ENCODE data around the gene ADAT1.

DNA sequence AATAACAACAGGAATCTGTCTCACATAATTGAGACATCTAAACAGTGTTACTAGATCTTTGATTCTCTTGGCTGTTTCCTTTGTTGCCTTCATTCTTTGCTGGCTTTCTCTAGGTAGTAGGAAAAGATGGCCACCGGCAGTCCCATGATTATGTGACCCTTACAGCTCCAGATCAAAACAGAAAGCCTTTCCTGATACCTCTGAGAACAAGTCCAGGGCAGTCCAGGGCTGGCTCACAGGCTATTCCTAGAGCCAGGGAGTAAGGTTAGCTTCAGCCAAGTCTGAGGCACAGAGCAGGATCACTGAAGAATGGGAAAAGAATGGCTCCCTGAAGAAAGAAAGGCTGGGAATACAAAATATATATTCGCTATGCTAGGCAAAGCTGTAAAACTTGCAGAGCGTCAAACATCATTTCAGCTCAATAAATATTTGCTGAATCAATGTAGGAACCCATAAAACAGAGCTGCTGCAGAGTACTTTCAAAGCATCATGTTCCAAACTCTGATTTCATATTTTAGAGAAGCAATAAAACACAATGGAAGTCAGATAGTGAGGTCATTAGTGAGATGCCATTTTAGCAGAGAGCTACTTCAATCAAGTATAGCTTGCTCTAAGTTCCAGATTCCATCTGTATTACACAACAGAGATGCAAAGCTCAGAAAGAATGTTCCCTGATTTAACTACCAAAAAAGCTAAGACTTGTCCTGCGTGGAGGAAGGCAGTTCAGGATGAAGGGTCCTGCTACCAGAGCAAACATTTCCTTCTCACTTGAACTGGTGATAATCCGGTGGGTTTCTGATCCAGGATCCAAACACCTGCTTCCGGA lies 23.4 kb downstream of the ADAT1 start:
- TF ChIP-seq, protein P1, sequence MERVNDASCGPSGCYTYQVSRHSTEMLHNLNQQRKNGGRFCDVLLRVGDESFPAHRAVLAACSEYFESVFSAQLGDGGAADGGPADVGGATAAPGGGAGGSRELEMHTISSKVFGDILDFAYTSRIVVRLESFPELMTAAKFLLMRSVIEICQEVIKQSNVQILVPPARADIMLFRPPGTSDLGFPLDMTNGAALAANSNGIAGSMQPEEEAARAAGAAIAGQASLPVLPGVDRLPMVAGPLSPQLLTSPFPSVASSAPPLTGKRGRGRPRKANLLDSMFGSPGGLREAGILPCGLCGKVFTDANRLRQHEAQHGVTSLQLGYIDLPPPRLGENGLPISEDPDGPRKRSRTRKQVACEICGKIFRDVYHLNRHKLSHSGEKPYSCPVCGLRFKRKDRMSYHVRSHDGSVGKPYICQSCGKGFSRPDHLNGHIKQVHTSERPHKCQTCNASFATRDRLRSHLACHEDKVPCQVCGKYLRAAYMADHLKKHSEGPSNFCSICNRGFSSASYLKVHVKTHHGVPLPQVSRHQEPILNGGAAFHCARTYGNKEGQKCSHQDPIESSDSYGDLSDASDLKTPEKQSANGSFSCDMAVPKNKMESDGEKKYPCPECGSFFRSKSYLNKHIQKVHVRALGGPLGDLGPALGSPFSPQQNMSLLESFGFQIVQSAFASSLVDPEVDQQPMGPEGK (CRISPR knock-in tag; IDR thresholded peaks at IDR 0.05; ENCODE audit: borderline replicate concordance): no peak
- TF ChIP-seq ZNF70 (CRISPR knock-in tag; IDR thresholded peaks at IDR 0.05) (no peak), ISL1 (CRISPR knock-in tag; IDR thresholded peaks at IDR 0.05) (0 out of 2 replicates have a peak, but pooled peaks have one; percentile 20), ZC3H10 (CRISPR knock-in tag; IDR thresholded peaks at IDR 0.05) (no peak), TOX (CRISPR knock-in tag; IDR thresholded peaks at IDR 0.05; ENCODE audit: borderline replicate concordance) (no peak), CSDC2 (CRISPR knock-in tag; IDR thresholded peaks at IDR 0.05) (no peak), TCF4 (CRISPR knock-in tag; IDR thresholded peaks at IDR 0.05; ENCODE audit: borderline replicate concordance) (no peak), CREB5 (CRISPR knock-in tag; IDR thresholded peaks at IDR 0.05; ENCODE audit: low read depth) (no peak)

Measured in SK-N-SH treated with all-trans-retinoic acid at 6 μM for 48 hours (cell line).